Keratinocyte (primary cell): Measurements from ENCODE around the gene EIF5B. TPM values are rescaled to one million over a fixed set of nuclear protein-coding genes. Genes with fewer than 3 reads are reported as not detected.

Experiments
- DNase-seq: peaks from one replicate; pipeline ENCODE4 v3.0.0-alpha.2; 2011; ENCODE audit warnings: low read depth, missing footprints, low spot score
- FAIRE-seq: peaks from 2 replicates; lab custom pipeline; 2011; peaks lifted over from hg19 to GRCh38; lab: Jason Lieb, UNC
- H2AFZ ChIP-seq: 2 replicates; pipeline ENCODE4 v1.6.0; 2012; ENCODE audit warnings: low read length, control low read depth, inconsistent platforms; ENCODE audit not compliant: control insufficient read depth
- H3K27ac ChIP-seq: 2 replicates; pipeline ENCODE4 v1.5.1; 2011; ENCODE audit warnings: low read length; ENCODE audit not compliant: control insufficient read depth, insufficient read depth
- H3K27me3 ChIP-seq: 3 replicates; pipeline ENCODE4 v1.6.0; 2011; ENCODE audit warnings: low read length; ENCODE audit not compliant: control insufficient read depth, insufficient read depth; ENCODE audit errors: extremely low read depth
- H3K36me3 ChIP-seq, 2 experiments: 2 replicates in 1 of 2; 3 replicates in 1 of 2; pipeline ENCODE4 v1.5.1; 2011; ENCODE audit warnings: low read length in 2 of 2, mild to moderate bottlenecking in 1 of 2; ENCODE audit not compliant: control insufficient read depth in 2 of 2, insufficient read depth in 2 of 2; ENCODE audit errors: extremely low read depth in 1 of 2
- H3K4me1 ChIP-seq: 3 replicates; pipeline ENCODE4 v1.5.1; 2011; ENCODE audit warnings: low read length; ENCODE audit not compliant: control insufficient read depth, insufficient read depth; ENCODE audit errors: extremely low read depth
- H3K4me2 ChIP-seq: 3 replicates; pipeline ENCODE4 v1.6.0; 2011; ENCODE audit warnings: low read depth, low read length; ENCODE audit not compliant: control insufficient read depth, insufficient read depth; ENCODE audit errors: extremely low read depth
- H3K4me3 ChIP-seq, 3 experiments: fragments of 200-600 bp in 1 of 3; sonication (generic) in 1 of 3; 2 replicates in 2 of 3; 3 replicates in 1 of 3; pipeline ENCODE4 v1.5.1; 2011 to 2016; ENCODE audit warnings: low read length in 3 of 3, mild to moderate bottlenecking in 3 of 3, control low read depth in 2 of 3, inconsistent platforms in 1 of 3, low read depth in 1 of 3, mixed read lengths in 1 of 3, mixed run types in 1 of 3, moderate library complexity in 1 of 3; ENCODE audit not compliant: control insufficient read depth in 2 of 3, insufficient read depth in 2 of 3; ENCODE audit errors: extremely low read depth in 1 of 3
- H3K79me2 ChIP-seq: 2 replicates; pipeline ENCODE4 v1.6.0; 2012; ENCODE audit warnings: low read length; ENCODE audit not compliant: control insufficient read depth, insufficient read depth
- H3K9ac ChIP-seq: 3 replicates; pipeline ENCODE4 v1.6.0; 2011; ENCODE audit warnings: low read length; ENCODE audit not compliant: control insufficient read depth, insufficient read depth; ENCODE audit errors: extremely low read depth
- H3K9me1 ChIP-seq: 3 replicates; pipeline ENCODE4 v1.6.0; 2011; ENCODE audit warnings: low read length; ENCODE audit not compliant: control insufficient read depth, insufficient read depth; ENCODE audit errors: extremely low read depth
- H3K9me3 ChIP-seq: 2 replicates; pipeline ENCODE4 v1.5.1; 2012; ENCODE audit warnings: low read depth, low read length; ENCODE audit not compliant: control insufficient read depth
- H4K20me1 ChIP-seq: 3 replicates; pipeline ENCODE4 v1.6.0; 2011; ENCODE audit warnings: low read length; ENCODE audit not compliant: control insufficient read depth, insufficient read depth; ENCODE audit errors: extremely low read depth
- CTCF ChIP-seq, 3 experiments: IDR thresholded peaks in 1 of 3; conservative IDR thresholded peaks in 1 of 3; optimal IDR thresholded peaks in 1 of 3; 2 replicates in 2 of 3; 3 replicates in 1 of 3; pipeline versions ENCODE3 to v1.5.1; 2011; ENCODE audit warnings: low read length in 3 of 3, mild to moderate bottlenecking in 3 of 3, moderate library complexity in 2 of 3, control low read depth in 1 of 3, inconsistent platforms in 1 of 3; ENCODE audit not compliant: insufficient read depth in 2 of 3; ENCODE audit errors: extremely low read depth in 1 of 3
- EZH2 ChIP-seq: IDR thresholded peaks from one replicate; pipeline ENCODE4 v1.6.1; 2012; ENCODE audit warnings: inconsistent platforms, mild to moderate bottlenecking, low read length, moderate library complexity
- dilution Hi-C: fragments of 300-500 bp; cut with MboI; formaldehyde crosslinking; loops from one replicate; pipeline ENCODE4 v1.7.0; 2020; ENCODE audit warnings: low sequenced_read_pairs; ENCODE audit not compliant: extremely low pct_ligation_motif_present
- polyA minus RNA-seq, 3 experiments: library from RNA; depleted of rRNA, polyadenylated mRNA; stranded (reverse); fragments of >200 nt; gene quantifications; 1 replicate in 1 of 3; 2 replicates in 1 of 3; 3 replicates in 1 of 3; pipeline ENCODE4 v1.2.3, GENCODE V29; 2011
- polyA plus RNA-seq, 5 experiments: library from polyadenylated mRNA; depleted of rRNA in 3 of 5; stranded (reverse) in 3 of 5; stranded (forward) in 1 of 5; unstranded in 1 of 5; fragments of >200 nt; gene quantifications; 1 replicate in 1 of 5; 2 replicates in 3 of 5; 3 replicates in 1 of 5; pipeline versions ENCODE4 v1.2.1 to v1.2.3, GENCODE V29; 2011 to 2012; ENCODE audit warnings: missing spikeins in 2 of 5, low read depth in 1 of 5, low replicate concordance in 1 of 5

The EIF5B gene
- polyA plus RNA-seq = 13.4 to 32.6 TPM (median 24.7 TPM) in 3 replicates
- 173 TPM for polyA plus RNA-seq (2011; ENCODE audit: low read depth)
- polyA plus RNA-seq (2011; cell fraction: cytosol; rRNA removed) = 16.7 and 29.7 TPM in 2 replicates
- 66.8 and 70.4 TPM in 2 replicates for polyA plus RNA-seq (2011; cell fraction: nucleus; rRNA removed)
- polyA plus RNA-seq (2012; ENCODE audit: low replicate concordance) = 51.2 and 83.6 TPM in 2 replicates
- polyA minus RNA-seq = 30.1 to 59.7 TPM (median 45.6 TPM) in 3 replicates
- 5.6 TPM for polyA minus RNA-seq (2011; cell fraction: cytosol; rRNA and poly(A)+ RNA removed)
- polyA minus RNA-seq (2011; cell fraction: nucleus; rRNA and poly(A)+ RNA removed) = 33.0 and 91.6 TPM in 2 replicates

GRCh38 chr2:99337113-99338028, at the start of gene EIF5B:
Gene EIF5B, plus strand, starts transcription at chr2:99337389. Its CDS starts 166 bp downstream, at chr2:99337555.
- Histone ChIP-seq H3K4me1 (peaks cover 23% of the 10 kb centered on the region), H4K20me1 (peaks cover 12% of the 10 kb centered on the region), H3K9ac (peak within 1 kb of the TSS; percentile 93), H3K27me3 (no peaks in the 10 kb centered on the region), H3K4me2 (peak within 1 kb of the TSS; percentile 93), H3K9me3 (no peaks in the 10 kb centered on the region), H3K27ac (peak within 1 kb of the TSS; percentile 92), H2AFZ (peak within 1 kb of the TSS; percentile 85), H3K4me3 (peak within 1 kb of the TSS; percentile 72 to 96 (median 84)), H3K36me3 (peaks cover 2 to 5% of the 10 kb centered on the region in 2 experiments), H3K79me2 (peaks cover 84% of the 10 kb centered on the region), H3K9me1 (no peaks in the 10 kb centered on the region)
- peak; percentile 56 to 80 (median 59) for TF ChIP-seq CTCF (optimal IDR thresholded peaks at IDR 0.05 in 1 of 3, IDR thresholded peaks at IDR 0.05 in 1 of 3, conservative IDR thresholded peaks at IDR 0.05 in 1 of 3; ENCODE audit: extremely low read depth in 1 of 3, insufficient read depth in 2 of 3, low read length in 3 of 3)
- no peak for TF ChIP-seq EZH2
- DNase-seq (peak; percentile 69), FAIRE-seq (no peak)
- dilution Hi-C loops = no loop called here

GRCh38 chr2:99297994-99298393, 39.2 kb upstream of the EIF5B start:
- FAIRE-seq (no peak), DNase-seq (no peak)
- dilution Hi-C loops = no loop called here
- Histone ChIP-seq H3K9me3 (no peaks in the 10 kb centered on the region), H2AFZ (no peak overlapping the region), H3K27ac (no peak overlapping the region), H3K4me1 (no peaks in the 10 kb centered on the region), H3K9ac (no peak overlapping the region), H3K27me3 (no peaks in the 10 kb centered on the region), H3K9me1 (no peaks in the 10 kb centered on the region), H3K4me3 (no peak overlapping the region), H4K20me1 (no peaks in the 10 kb centered on the region), H3K36me3 (no peaks in the 10 kb centered on the region), H3K4me2 (no peak overlapping the region), H3K79me2 (no peaks in the 10 kb centered on the region)
- TF ChIP-seq CTCF (optimal IDR thresholded peaks at IDR 0.05 in 1 of 3, IDR thresholded peaks at IDR 0.05 in 1 of 3, conservative IDR thresholded peaks at IDR 0.05 in 1 of 3; ENCODE audit: extremely low read depth in 1 of 3, insufficient read depth in 2 of 3, low read length in 3 of 3) (no peak), EZH2 (no peak)
